Fibroblast of peridontal ligament (primary cell): Measurements from ENCODE around the gene TRAPPC12.
"Not testable (repeated sequence)": the region's sequence is repeated elsewhere in the genome, so short reads cannot be mapped to it uniquely, and the experiment has no call there.

ENCODE experiments used
- DNase-seq: peaks from one replicate; pipeline ENCODE4 v3.0.0-alpha.2; 2010; ENCODE audit errors: extremely low read depth

Gene TRAPPC12

DNA sequence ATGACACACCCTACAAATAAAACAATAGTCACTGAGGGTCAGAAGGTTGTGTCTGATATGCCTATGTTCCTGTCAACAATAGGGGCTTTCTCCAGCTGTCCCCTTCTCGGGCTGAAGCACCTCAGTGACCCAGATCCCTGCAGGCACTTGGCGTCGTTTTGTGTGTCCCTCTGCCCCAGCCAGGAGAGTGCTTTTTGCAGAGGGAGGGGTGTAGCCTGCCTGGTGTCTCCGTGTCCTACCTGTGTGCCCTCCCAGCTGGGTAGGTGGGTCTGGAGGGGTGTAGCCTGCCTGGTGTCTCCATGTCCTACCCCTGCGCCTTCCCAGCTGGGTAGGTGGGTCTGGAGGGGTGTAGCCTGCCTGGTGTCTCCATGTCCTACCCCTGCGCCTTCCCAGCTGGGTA is 74.5 kb downstream of the TRAPPC12 start:
- not testable (repeated sequence) for DNase-seq

DNA sequence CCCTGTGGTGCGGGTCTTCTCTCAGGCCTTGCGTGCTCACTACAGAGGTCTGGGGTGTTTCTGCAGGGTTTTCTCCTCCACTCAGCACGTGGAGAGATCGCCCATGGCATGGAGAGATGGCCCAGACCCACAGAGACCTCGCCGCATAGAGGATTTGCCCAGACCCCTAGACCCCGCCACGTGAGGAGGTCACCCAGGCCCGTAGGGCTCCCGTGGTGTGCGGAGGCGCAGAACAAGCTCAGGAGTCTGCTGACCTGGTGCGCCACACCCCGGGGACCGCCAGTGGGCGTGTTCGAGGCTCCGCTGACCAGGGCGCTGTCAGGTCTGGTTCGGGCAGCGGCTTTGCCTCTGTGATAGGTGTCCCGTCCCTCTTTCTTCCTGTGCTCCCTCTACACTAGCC is 75.3 kb downstream of the TRAPPC12 start:
- no peak for DNase-seq

DNA sequence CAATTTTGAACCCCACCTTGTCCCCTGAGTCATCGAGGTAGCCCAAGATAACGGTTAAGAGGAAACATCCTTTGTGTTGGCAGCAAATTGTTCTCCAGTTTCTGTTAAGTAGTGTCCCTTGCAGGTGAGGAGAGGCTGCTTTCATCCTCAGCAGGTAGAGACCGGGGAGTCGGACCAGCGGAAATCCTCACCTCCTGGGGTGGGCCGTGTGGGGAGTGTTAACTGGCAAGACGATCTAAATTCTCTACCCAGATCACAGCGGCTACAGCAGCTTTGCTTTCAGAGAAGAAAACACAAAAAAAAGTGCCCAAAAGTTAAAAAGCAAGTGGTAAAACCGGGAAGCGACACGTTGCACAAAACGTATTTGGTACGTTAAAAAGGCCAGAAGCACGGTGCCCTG is 76.6 kb downstream of the TRAPPC12 start:
- no peak for DNase-seq

DNA sequence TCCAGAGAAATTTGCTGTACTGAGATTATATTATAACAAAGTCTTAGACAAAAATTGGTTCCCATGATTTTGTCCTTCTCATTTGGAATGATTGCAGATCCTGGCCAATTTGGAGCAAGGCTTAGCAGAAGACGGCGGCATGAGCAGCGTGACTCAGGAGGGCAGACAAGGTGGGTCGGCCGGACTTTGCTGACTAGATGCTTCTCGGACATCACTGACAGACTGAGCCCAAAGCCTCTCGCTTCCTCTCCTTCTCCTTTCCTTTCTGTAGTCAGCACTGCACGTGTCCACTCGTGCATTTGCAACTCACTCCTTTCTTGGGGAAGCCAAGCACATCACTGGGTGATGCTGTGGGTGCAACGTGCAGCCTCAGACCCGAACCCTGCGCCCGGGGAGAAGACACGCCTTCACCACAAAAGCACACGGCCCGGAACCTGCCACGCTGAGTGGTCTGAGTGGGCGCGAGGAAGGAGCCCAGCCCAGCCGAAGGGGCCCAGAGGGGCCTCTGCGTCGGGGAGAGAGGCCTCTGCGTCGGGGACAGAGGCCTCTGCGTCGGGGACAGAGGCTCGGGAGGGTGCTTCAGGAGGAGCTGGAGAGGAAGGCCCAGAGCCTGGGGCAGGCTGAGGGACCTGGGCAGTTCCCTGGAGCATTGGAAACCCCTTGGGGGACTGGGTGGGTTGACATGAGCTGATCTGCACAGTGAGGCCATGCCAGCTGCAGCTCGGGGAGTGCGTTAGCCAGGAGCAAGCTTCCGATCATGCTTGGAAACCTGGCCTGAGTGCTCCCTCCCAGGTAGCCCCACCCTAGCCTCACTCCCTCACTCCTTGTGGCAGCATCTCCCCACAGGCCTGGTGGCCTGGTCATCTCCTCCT is 78.3 kb downstream of the TRAPPC12 start:
- no peak for DNase-seq

- DNase-seq: no peak
Observed at GRCh38 chr2:3458396-3459184, 79.1 kb downstream of the TRAPPC12 start.

- no peak for DNase-seq
Observed at GRCh38 chr2:3459185-3460015, 79.9 kb downstream of the TRAPPC12 start.

DNA sequence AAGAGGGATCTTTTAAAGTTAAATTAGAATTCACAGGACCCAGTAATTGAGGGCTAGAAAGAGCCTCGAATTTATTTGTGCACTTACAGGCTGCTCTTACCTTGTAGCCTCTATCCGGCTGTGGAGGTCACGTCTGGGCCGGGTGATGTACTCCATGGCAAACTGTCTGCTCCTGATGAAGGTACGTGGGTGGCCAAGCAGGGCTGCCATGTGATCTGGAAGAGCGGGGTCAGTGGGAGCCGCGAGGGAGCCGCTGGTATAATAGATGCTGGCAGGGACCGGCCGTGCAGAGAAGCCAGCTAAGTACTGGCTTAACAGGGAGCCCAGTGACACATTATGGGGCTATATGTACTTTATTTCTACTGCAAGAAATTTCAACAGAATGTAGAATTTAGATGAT is 80.7 kb downstream of the TRAPPC12 start:
- DNase-seq: no peak

- DNase-seq: no peak
Observed at GRCh38 chr2:3460831-3461800, 81.6 kb downstream of the TRAPPC12 start.

- peak; percentile 84 for DNase-seq
Observed at GRCh38 chr2:3461801-3462492, 82.5 kb downstream of the TRAPPC12 start.

- DNase-seq: no peak
Observed at GRCh38 chr2:3462493-3463104, 83.1 kb downstream of the TRAPPC12 start.

GRCh38 chr2:3463186-3463835 is 83.8 kb downstream of the TRAPPC12 start:
- no peak for DNase-seq

DNA sequence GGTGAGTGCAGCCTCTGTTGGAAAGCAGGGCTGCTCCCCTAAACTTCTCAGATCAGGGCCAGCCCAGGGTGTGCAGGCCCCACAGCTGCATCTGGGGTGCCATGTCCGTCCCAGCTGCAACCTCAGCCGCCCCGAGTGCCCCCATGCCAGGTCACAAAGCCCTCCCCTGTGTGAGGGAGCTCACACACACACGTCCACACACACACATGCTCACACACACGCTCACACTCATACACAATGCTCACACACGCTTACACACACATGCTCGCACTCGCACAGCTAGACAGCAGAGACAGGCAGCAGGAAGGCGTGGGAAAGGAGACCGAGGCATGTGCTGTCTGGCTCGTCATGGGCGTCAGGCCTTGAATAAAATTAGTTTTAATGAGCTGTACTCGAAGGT is 84.5 kb downstream of the TRAPPC12 start:
- no peak for DNase-seq

DNA sequence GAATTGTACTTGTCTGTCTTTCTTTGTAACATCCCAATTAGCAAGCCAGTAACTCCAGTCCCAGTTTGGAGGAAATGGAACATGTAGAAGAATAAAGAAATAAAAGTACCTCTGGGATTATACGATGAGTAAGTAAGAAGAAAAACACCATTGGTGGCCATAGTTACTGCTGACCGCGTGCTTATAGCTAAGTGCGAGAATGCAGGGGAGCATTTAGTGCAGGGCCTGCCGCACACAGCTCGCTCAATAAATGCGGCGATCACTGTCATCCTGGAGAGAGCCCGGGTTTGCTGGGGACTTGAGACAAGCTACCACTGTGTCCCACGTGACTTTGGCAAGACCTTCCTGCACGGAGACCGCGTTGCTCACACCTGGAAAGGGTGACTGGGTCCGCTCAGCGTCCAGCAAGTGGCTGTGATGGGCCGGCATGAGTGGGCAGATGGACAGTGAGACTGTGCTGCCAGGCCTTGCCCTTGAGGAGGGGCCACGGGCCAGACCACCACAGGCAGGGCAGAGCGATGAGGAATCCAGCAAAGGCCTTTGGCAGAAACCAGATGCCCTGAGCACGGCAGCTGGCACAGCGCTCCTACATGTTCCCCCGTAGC is 85.0 kb downstream of the TRAPPC12 start:
- DNase-seq: no peak

DNA sequence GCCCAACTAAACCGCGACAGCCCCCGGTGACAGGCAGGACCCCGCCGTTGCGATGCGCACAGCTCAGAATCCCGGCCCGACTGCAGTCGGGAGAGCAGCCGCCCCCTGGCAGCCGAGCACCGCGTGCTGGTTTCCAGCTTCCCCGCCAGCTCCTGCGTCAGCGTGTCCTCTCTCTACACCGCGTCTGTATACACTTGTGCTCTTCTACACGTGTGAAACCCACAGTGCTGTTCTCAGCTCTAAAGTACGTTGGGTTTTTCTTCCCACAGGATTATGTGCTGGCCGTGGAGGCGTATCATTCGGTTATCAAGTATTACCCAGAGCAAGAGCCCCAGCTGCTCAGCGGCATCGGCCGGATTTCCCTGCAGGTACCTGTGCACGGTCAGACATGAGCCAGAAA is 85.8 kb downstream of the TRAPPC12 start:
- DNase-seq: no peak

- DNase-seq: peak; percentile 89
Observed at GRCh38 chr2:3465844-3466481, 86.5 kb downstream of the TRAPPC12 start.

DNA sequence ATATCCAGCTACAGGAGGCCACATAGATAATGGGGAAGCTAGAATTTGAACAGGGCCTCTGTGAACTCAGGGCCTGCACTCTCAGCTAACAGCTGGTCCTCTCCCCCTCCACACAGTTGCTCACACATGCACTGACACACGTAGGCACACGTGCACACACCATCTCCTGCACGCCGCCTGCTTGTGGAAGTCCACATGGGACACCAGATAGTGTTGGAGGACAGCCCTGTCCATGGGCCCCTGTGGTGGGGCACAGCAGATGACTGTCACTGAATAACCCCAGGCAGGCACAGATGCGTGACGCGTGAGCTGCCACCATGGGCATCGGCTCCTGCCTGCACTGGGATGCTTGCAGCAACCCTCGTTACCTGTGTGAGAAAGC is 87.0 kb downstream of the TRAPPC12 start:
- no peak for DNase-seq

DNA sequence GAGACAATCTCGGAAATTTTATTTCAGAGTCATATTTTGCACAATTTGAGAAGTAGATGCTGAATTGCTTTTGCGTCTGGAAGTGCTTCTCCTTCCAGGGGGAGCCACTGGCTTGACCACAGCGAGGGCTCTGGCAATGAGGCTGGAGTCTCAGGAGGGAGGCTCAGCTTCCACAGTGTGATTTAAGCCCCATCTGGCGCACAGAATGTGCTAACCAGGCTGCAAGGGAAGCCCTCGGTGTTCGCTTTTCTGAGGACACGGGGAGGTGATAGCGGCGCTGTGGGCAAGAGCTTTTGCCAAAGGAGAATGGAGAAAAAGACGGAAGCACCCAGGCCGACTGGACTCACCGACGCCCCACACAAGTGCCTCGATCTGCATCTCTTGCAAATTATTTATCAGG is 87.5 kb downstream of the TRAPPC12 start:
- no peak for DNase-seq

DNA sequence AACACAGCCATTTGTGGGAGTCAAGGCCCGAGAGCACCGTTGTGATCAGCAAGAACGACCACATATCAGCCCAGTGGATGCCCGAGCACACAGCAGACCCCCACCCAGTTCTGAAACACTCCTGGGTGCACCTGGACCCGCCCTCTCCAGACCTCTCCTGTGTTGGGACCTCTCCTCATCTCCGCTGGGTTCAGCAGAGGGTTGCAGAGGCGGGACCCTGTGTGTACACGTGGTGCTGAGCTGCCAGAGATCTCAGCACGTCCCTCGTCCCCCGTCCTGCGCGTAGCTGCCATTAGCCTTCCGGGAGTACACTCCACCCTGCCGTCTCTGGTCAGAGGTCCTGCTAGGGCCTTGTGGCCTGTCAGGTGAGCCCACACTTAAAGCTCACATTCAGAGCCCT is 88.2 kb downstream of the TRAPPC12 start:
- DNase-seq: no peak
